ENCODE data around the gene RPL5.

DNA sequence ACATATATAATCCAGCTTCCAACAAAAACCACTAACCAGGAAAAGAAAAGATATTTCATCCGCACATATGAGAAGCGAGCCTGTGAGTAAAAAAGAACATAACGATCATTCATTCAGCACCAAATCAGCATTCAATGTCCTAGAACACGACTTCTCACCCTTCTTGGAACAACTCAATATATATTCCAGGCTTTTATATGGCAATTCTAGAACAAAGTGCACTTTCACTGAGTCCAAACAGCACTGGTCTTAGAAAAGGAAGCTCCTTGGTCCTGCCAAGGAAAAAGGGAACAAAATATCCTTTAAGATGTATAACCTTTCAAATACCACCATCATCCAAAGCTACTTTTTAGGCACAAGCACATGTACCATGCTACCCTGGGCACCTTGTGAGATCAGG lies 44.5 kb downstream of the RPL5 start:
- TF ChIP-seq ZNF274 (IDR thresholded peaks at IDR 0.05; ENCODE audit: borderline replicate concordance, low read depth, low read length), result no peak
- no peak for TF ChIP-seq SIN3A (IDR thresholded peaks at IDR 0.05; ENCODE audit: borderline replicate concordance in 2 of 2, control insufficient read depth in 1 of 2, low read depth in 2 of 2, low read length in 2 of 2)
- TF ChIP-seq, protein P1, sequence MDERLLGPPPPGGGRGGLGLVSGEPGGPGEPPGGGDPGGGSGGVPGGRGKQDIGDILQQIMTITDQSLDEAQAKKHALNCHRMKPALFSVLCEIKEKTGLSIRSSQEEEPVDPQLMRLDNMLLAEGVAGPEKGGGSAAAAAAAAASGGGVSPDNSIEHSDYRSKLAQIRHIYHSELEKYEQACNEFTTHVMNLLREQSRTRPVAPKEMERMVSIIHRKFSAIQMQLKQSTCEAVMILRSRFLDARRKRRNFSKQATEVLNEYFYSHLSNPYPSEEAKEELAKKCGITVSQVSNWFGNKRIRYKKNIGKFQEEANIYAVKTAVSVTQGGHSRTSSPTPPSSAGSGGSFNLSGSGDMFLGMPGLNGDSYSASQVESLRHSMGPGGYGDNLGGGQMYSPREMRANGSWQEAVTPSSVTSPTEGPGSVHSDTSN (CRISPR knock-in tag; IDR thresholded peaks at IDR 0.05; ENCODE audit: low read depth), result no peak
- TF ChIP-seq, protein P1 (tag; conservative IDR thresholded peaks at IDR 0.05; ENCODE audit: low read depth), result no peak
- no peak for TF ChIP-seq RBM14 (IDR thresholded peaks at IDR 0.05; ENCODE audit: borderline replicate concordance, insufficient read depth, low read depth, low read length)
- no peak for TF ChIP-seq ELF4 (CRISPR knock-in tag; IDR thresholded peaks at IDR 0.05)
- no peak for TF ChIP-seq ARNT (IDR thresholded peaks at IDR 0.05)

All from K562 (cell line).